HG02973 (cell line): ENCODE data around the gene CORO2B.
"Not testable (repeated sequence)": the region's sequence is repeated elsewhere in the genome, so short reads cannot be mapped to it uniquely, and the experiment has no call there.

Experiments used
- ATAC-seq: cut with Tn5 transposase; IDR thresholded peaks from one replicate; pipeline ENCODE4 v1.9.1; 2021; ENCODE audit warnings: moderate library complexity; ENCODE audit not compliant: unreplicated experiment

Gene CORO2B

GRCh38 chr15:68667800-68668625, 89.2 kb downstream of the CORO2B start:
- no peak for ATAC-seq

- ATAC-seq: no peak
Measured at GRCh38 chr15:68668926-68669600, 90.3 kb downstream of the CORO2B start.

- ATAC-seq: no peak
Measured at GRCh38 chr15:68672251-68672650, 93.5 kb downstream of the CORO2B start.

GRCh38 chr15:68672781-68673205, 94.0 kb downstream of the CORO2B start:
- no peak for ATAC-seq

GRCh38 chr15:68674975-68675374, 96.2 kb downstream of the CORO2B start:
- no peak for ATAC-seq

GRCh38 chr15:68676011-68676605, 97.3 kb downstream of the CORO2B start:
- no peak for ATAC-seq

- no peak for ATAC-seq
Measured at GRCh38 chr15:68676926-68677325, 98.1 kb downstream of the CORO2B start.

GRCh38 chr15:68677996-68678395, 99.2 kb downstream of the CORO2B start:
- no peak for ATAC-seq

GRCh38 chr15:68678746-68679145, 100.0 kb downstream of the CORO2B start:
- no peak for ATAC-seq

GRCh38 chr15:68679161-68679560, 100.4 kb downstream of the CORO2B start:
- no peak for ATAC-seq

GRCh38 chr15:68679961-68680371, 101.2 kb downstream of the CORO2B start:
- ATAC-seq: no peak

GRCh38 chr15:68680756-68681155, 102.0 kb downstream of the CORO2B start:
- not testable (repeated sequence) for ATAC-seq

GRCh38 chr15:68681836-68682235, 103.0 kb downstream of the CORO2B start:
- no peak for ATAC-seq

- no peak for ATAC-seq
Measured at GRCh38 chr15:68682330-68682729, 103.5 kb downstream of the CORO2B start.

GRCh38 chr15:68683026-68683425, 104.2 kb downstream of the CORO2B start:
- ATAC-seq: no peak

GRCh38 chr15:68683551-68683950, 104.8 kb downstream of the CORO2B start:
- ATAC-seq: no peak

- no peak for ATAC-seq
Measured at GRCh38 chr15:68684476-68684875, 105.7 kb downstream of the CORO2B start.

- ATAC-seq: no peak
Measured at GRCh38 chr15:68687136-68687735, 108.4 kb downstream of the CORO2B start.

GRCh38 chr15:68691705-68692104, 112.9 kb downstream of the CORO2B start:
- no peak for ATAC-seq

- ATAC-seq: no peak
Measured at GRCh38 chr15:68693071-68693470, 114.3 kb downstream of the CORO2B start.

GRCh38 chr15:68694111-68694510, 115.3 kb downstream of the CORO2B start:
- no peak for ATAC-seq
